Inferior parietal cortex (tissue), 1 donor: ENCODE data around the gene CHAMP1.
"Not testable (repeated sequence)": the region's sequence is repeated elsewhere in the genome, so short reads cannot be mapped to it uniquely, and the experiment has no call there.

Experiments
- DNase-seq: peaks from one replicate; pipeline ENCODE4 v3.0.0-alpha.2; 2016; ENCODE audit errors: extremely low spot score

Gene CHAMP1

DNA sequence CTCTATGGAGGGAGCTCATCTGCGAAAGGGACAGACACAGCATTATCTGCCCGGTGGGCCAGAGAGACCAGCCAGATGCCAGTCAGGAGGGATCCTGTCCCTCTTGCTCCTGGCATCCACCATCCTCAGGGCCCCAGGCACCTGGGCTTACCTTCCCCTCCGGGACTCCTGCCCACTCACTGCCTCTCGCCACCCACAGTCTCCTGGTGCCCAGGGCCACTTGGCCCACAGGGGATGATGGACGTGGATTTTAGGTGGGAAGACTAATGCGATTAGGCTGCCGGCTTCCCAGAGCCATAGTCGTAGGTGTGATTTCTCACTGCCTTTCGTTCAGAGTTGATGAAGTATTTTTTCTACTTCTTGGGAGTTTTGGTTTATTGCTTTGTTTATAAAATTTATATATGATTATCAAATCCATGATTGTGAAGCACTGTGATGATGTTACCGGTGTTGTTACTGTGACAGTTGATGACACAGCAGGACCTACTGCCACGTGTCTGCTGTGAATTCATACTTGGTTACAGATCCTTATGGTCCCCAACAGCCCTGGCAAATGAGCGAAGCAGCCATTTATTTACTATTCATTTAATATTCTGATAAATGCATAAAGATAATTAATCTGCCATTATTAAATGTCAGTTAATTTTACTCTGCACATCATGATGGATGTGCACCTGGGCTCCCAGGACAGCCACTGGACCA lies 14.5 kb upstream of the CHAMP1 start:
- no peak for DNase-seq

DNA sequence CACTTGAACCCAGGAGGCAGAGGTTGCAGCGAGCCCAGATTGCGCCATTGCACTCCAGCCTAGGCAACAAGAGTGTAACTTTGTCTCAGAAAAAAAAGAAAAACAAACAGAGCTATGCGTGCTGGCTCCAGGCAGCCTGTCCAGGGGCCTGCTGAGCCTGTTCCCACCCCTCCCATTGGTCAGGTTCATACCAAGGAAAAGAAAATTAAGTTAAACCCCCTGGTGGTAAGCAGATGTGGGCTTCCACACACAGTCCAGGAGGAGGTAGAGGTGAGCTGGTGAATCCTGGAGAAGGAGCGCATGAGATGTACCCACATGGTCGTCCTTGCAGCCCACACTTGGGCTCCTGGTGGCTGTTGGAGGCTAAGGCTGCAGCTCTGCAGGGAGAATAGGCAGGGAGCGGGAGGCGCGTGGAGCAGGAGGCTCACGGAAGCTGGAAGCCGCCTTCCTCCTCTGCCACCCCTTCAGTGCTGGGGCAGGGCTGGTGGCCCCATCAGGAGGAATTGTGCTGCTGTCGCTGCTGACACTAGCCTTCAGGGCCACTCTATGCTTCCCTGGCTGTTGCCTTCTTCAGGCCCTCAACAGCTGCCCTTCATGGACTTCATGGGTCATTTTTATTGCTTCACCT lies 10.5 kb upstream of the CHAMP1 start:
- no peak for DNase-seq

DNA sequence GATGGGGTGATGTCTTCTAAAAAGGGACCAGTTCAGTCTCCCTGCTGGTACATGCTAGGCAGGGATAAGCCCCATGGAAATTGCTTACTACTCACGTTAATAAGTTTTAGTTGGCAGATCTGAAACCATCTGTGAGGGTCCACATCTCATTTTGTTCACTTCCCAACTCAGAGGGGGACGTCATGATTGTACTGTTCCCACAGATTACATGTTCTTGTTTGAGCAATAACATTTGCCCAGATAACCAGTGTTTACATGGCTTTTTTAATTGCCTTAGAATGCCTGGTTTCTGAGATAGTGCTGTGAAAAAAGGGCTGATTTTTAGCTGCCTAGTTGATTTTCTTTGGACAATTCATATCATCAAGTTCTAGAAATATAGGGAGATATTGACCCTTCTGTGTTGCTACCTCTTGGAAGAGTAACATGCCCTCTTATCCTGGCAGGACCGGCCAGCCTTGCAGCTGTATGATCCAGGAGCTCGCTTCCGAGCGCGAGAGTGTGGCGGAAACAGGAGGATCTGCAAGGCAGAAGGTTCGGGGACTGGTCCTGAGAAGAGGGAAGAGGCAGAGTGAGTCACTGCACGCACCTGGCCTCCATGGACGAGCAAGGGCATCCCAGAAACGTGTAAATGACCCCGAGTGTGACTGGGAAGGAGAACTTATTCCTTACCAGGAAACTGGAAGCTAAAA lies 9.8 kb upstream of the CHAMP1 start:
- no peak for DNase-seq

DNA sequence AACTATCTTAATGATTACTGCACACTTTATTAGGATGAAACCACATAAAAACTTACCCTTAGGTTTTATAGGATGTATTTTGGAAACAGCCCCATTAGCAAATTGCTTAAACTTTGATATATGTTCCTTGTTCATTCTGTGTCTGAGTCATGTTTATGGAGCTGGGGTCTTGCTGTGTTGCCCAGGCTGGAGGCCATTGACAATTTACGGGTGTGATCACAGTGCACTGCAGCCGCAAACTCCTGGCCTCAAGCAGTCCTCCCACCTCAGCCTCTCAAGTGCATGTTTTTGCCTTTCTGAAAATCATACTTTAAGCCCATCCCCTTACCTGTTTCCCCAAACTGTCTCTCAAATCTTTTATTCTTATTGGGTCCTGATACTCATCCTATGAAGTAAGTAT lies 5.2 kb upstream of the CHAMP1 start:
- no peak for DNase-seq

DNA sequence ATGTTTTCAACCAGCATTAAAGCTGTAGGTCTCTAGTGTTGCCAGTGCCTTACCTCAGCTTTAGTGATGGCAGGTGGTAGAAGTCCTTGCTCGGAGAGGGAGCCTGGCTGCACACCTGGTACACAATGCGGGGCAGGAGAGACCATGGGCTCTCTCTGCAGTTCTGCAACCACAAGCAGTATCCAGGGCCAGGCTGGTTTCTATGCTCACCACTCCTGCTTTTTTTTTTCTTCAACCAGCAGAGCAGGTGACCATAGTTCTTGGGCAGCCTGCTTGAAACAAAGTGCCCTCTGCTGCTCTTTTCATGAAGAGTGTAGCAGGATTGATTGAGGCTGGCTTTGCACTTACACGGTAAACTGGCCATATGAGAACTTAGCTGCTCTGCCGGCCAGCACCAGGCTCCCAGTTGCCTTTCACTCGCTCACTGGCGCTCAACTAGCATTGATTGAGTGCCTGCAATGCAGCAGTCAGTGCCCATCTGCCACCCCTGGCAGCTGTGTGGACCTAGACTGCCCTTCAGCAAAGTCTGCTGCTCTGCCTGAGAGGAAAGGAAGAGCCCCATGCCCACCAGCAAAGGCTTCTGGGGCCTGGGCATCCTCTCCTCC lies 4.4 kb upstream of the CHAMP1 start:
- DNase-seq: no peak

DNA sequence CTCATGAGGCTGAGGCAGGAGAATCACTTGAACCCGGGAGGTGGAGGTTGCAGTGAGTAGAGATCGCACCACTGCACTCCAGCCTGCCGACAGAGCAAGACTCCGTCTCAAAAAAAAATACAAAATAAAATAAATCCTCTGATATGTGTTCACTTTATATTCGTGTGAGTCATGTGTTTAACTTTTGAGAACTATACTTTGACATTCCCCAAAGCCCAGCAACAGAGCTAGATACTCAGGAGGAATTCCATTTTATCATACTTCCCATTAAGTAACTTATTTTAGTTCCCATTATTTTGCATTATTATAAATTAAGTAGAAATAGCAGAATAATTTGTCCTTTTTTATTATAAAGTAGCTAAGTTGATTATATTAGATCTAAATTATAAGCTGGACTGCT lies 3.3 kb upstream of the CHAMP1 start:
- DNase-seq: no peak

DNA sequence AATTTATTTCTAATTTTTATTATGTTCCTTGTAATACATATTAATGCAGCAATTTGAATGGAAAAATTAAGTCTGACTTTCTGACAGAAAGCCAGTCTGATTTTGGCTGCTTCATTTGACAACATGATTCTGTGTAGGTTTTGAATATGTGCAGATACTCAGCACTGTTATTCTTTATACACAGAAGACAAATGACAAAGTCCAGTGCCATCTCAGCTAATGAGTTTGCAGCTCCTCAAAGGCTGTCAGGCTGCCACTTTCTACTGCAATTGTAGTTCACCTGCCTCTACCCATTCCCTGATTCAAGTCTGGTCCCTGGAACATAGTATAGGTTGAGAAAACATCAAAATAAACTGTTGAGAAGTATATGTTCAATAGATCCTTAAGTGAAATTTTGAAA lies 2.9 kb upstream of the CHAMP1 start:
- DNase-seq: no peak

DNA sequence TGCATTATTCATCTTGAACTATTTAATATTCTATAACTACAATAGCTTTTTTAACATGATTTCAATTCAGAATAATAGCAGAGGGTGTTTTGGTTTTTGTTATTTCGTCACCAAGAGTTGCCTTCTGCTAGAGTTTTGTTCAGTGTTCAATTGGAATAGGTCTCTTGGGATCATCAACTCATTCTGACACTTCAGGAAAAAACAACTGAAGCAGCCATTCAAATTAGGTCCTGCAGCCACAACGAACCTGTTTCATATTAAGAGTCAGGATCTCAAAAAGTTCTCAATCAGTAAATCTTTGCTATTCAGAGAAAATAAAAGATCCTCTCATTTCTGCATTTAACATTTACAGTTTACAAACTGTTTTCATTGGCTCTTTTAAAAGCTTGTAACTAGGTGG lies 2.4 kb upstream of the CHAMP1 start:
- no peak for DNase-seq

DNA sequence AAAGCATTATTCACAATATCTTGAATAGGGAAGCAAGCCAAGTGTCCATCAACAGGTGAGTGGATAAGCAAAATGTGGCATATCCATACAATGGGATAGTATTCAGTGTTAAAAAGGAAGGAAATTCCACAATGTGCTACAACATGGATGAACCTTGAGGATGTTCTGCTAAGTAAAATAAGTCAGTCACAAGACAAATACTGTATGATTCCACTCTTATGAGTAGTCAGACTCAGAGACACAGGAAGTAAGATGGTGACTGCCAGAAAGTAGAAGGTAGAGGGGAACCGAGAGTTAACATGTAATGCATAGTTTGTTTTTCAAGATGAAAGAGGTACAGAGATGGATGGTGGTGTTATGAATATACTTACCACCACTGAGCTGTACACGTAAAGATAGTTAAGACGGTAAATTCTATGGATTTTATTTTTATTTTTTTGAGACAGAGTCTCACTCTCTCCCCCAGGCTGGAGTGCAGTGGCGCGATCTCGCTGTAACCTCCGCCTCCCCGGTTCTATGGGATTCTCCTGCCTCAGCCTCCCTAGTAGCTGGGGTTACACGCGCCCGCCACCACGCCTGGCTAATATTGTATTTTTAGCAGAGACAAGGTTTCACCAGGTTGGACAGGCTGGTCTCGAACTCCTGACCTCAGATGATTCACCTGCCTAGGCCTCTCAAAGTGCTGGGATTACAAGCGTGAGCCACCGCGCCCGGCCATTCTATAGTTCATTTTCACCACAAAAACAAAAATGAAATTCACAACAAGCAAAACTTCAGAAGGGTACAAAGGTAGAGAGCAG lies 1.0 kb upstream of the CHAMP1 start:
- no peak for DNase-seq

DNA sequence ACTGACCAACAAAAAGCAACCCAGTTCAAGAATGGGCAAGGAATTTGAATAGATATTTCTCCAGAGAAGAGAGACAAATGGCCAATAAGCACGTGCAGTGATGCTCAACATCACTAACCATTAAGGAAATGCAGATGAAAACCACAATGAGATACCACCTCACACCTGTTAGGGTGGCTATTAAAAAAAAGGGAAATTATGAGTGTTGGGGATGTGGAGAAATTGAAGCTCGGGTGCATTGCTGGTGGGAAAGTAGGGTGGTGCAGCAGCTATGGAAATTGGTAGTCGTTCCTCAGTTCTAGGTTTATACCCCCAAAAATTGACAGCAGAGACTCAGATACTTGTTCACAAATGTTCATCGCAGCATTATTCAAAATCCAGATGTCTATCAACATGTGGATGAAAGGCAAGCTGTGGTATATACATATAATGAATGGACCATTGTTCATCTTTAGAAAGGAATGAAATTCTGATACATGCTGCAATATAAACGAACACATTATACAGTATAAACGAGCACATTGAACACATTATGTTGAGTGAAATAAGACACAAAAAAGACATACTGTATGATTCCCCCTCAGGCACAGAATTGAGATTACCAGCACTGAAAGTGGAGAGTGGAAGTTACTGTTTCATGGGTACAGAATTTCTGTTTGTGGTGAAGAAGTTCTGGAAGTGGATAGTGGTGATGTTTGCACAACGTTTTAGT lies 927 bp downstream of the CHAMP1 start:
- DNase-seq: no peak

DNA sequence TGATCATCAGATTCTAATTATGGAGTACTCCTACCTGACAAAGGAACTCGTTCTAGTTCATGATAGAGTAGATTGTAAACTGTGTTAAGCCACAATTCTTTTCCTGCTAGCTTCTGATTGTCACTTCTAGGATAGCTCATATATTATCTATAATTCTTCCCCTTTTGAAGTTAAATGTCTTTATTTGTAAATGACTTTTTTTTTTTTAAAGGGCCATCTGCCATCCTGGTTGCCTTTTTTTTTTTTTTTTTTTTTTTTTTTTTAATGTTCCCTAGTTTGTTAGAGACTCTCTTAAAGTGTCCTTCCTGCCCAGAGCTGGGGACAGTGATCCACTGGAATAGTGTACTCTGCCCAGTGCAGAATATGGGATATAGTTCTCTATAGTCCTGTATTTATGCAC lies 4.3 kb downstream of the CHAMP1 start:
- DNase-seq: no peak

DNA sequence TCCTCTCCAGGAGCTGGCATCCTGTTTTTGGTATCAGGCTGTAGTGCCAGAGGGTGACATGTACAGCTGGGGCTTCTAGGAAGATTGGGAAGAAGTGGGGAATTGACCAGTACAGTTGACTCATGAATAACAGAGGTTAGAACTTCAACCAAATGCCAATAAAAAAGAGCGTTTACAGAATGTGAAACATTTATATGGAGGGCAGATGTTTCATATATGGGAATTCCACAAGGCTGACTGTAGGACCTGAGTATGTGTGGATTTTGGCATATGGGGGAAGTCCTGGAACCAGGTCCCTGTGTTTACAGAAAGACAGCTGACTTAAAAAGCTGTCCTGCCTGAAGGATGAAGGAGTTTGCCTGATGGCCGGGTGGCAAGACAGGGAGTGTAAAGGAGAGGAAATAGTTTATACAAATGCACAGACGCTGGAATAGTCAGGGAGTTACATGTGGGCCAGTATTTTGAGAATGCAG lies 5.2 kb downstream of the CHAMP1 start:
- DNase-seq: no peak

DNA sequence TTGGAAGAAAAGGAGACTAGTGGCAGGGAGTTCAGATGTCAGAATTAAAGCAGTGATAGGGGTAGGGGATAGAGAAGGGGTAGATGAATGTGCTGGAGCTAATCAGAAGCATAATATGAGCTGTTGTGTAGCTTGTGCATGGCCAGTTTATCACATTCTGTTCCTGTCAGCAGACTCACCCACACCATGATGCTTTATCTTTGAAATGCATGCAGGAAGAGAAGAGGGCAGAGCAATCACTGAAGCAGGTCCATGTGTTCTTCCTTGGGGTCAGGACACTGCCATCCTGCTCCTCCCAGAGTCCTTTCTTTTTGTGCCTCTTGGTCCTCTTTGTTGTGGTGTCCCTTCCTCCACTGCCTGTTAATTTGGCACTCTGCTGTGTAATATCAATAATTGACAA lies 5.8 kb downstream of the CHAMP1 start:
- no peak for DNase-seq

DNA sequence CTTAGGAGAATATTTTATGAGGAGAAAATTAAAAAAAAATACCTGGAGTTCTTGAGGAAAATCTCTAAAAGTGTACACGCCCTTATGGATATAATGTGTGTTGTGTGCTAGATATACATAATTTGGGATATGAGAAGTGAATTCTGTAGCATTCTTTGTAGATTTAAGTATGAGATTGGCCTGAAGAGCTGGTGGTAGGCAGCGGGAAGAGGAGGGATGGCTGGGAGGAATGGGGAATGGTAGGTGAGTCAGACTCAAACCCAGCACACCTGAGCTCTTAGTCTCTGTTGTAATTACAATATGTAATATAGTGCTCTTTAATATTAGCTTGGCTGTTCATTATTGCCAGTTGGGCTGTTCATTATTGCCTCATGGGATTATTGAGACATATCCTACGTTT lies 7.0 kb downstream of the CHAMP1 start:
- DNase-seq: no peak

DNA sequence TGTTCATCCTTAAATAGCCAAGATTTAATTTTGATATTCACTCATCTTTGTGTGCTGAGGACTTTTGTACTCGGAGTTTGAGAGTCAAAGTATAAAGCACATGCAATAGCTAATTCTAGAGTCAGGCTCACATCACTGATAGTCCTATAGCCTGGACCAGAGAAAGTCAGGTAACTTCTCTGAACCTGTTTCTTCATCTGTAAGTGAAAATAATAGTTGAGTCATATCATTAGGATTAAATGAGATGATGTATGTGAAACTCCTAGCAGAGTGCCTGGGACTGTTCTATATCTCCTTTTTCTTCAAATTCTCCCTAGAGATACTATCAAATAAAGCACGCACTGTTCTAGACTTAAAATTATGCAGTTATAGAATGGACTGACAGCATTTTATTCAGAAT lies 9.0 kb downstream of the CHAMP1 start:
- no peak for DNase-seq

DNA sequence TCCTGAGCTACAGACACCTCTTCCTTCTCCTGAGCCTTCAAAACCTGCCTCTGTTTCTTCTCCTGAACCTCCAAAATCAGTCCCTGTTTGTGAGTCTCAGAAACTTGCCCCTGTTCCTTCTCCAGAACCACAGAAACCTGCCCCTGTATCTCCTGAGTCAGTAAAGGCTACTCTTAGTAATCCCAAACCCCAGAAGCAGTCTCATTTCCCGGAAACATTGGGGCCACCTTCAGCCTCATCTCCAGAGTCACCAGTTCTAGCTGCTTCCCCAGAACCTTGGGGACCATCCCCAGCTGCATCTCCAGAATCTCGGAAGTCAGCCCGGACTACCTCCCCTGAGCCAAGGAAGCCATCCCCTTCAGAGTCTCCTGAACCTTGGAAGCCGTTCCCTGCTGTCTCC lies 10.0 kb downstream of the CHAMP1 start:
- DNase-seq: no peak

DNA sequence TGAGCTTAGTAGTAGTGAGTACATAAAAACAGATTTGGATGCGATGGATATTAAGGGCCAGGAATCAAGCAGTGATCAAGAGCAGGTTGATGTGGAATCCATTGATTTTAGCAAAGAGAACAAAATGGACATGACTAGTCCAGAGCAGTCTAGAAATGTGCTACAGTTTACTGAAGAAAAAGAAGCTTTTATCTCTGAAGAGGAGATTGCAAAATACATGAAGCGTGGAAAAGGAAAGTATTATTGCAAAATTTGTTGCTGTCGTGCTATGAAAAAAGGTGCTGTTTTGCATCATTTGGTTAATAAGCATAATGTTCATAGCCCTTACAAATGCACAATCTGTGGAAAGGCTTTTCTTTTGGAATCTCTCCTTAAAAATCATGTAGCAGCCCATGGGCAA lies 11.4 kb downstream of the CHAMP1 start:
- no peak for DNase-seq

DNA sequence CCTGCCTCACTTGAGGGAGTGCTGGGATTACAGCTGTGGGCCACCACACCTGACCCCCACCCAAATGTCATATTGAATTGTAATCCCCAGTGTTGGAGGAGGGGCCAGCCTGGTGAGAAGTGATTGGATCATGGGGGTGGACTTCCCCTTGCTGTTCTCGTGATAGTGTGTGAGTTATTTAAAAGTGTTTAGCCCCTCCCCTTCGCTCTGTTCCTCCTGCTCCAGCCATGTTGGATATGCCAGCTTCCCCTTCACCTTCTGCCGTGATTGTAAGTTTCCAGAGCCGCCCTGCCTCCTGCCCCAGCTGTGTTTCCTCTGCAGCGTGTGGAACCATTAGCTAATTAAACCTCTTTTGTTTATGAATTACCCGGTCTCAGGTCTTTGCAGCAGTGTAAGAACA lies 13.7 kb downstream of the CHAMP1 start:
- DNase-seq: no peak

DNA sequence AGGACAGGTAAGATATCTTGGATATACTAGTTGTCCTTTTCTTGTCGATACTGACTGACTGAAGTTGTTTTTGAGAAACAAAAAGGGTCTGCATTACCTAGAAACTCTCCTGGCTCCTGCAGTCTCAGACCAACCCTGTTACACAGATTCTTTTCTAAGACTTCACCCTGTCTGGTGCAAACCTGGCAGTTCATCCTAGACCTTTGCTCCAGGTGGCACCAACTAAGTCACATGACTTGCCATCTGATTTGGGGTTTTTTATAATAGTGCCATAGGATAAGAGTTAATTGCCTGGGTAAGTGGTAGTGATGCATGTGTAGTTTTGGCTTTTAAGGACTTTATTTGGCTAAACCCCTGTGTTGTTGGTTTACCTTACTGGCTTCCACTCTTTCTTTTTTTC lies 14.3 kb downstream of the CHAMP1 start:
- no peak for DNase-seq

DNA sequence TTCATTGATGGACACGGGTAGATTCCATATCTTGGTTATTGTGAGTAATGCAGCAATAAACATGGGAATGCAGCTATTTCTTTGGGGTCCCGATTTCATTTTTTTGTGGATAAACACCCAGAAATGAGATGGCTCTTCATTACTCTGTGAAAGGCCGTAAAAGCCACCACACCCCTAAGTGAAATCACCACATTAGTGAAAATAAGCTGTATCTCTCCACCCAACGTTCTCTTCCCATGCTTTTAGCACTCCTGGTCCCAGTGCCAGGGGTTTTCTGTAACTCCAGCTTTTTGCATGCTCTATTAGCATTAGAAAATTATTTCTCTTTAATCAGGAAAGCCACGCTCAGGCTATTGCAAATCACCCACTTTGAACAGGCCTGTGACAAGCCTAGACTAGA lies 15.8 kb downstream of the CHAMP1 start:
- no peak for DNase-seq

DNA sequence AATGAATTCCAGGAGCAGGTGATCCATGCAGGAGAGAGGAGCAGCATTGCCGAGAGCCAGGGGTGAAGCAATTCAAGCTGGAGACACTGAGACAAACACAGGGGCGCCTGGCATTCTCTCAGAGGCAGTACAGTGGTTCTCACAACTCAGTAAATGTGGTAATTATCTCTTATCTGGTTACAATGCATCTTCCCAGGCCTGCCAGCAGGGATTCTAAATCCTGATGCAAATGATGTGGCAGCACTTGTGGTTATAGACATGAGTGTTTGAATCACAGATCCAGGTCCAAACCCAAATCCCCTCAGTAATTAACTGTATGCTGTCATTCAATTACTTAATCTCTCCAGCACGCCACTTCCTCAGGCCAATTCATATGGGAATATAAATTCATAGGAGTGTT lies 19.6 kb downstream of the CHAMP1 start:
- DNase-seq: not testable (repeated sequence)
